PC-3 (cell line): ENCODE measurements around the gene SUSD4. TPM values are rescaled to one million over a fixed set of nuclear protein-coding genes. Genes with fewer than 3 reads are reported as not detected.
A peak's percentile ranks its signal among the peaks of the same experiment; 100 is the strongest.

Experiments used
- ATAC-seq: fragments of 200-7000 bp; cut with Tn5 transposase; 2 replicates; pipeline ENCODE4 v1.9.1; 2020; ENCODE audit warnings: mild to moderate bottlenecking, moderate library complexity
- BruUV-seq: library from RNA; stranded (reverse); fragments of 400-500 nt; replicated peaks from 2 replicates; lab custom pipeline; 2021; lab: Mats Ljungman, UMichigan
- CTCF ChIA-PET: fragments of 300-600 bp; sonication (Branson Sonifier 250); formaldehyde crosslinking; loops from one replicate; lab custom pipeline; 2022; ENCODE audit warnings: antibody characterized with exemption; lab: Charles Lee
- POLR2A ChIA-PET: fragments of 300-600 bp; sonication (Branson Sonifier 250); formaldehyde crosslinking; loops from one replicate; lab custom pipeline; 2022; ENCODE audit warnings: antibody characterized with exemption; ENCODE audit not compliant: unreplicated experiment; lab: Charles Lee
- DNase-seq: peaks from one replicate; pipeline ENCODE4 v3.0.0-alpha.2; 2015
- H2AFZ ChIP-seq: fragments of 300-600 bp; sonication (generic); 2 replicates; pipeline ENCODE4 v1.6.0; 2016; ENCODE audit warnings: antibody characterized with exemption, low read length
- H3F3A ChIP-seq: fragments of 300-600 bp; sonication (generic); one replicate; pipeline ENCODE4 v1.6.0; 2017; ENCODE audit warnings: antibody characterized with exemption, low read length, control low read depth, mild to moderate bottlenecking; ENCODE audit not compliant: unreplicated experiment
- H3K27ac ChIP-seq: fragments of 300-600 bp; sonication (generic); 2 replicates; pipeline ENCODE4 v1.5.1; 2016; ENCODE audit warnings: mild to moderate bottlenecking, low read length
- H3K27me3 ChIP-seq: fragments of 300-600 bp; sonication (generic); 2 replicates; pipeline ENCODE4 v1.6.1; 2016; ENCODE audit warnings: low read length, mixed read lengths
- H3K36me3 ChIP-seq: fragments of 300-600 bp; sonication (generic); 2 replicates; pipeline ENCODE4 v1.6.1; 2016; ENCODE audit warnings: low read depth, mixed run types, low read length, mixed read lengths
- H3K4me1 ChIP-seq: fragments of 300-600 bp; sonication (generic); 2 replicates; pipeline ENCODE4 v1.5.1; 2016; ENCODE audit warnings: low read length; ENCODE audit not compliant: insufficient read depth
- H3K4me2 ChIP-seq: fragments of 300-600 bp; sonication (generic); 2 replicates; pipeline ENCODE4 v1.6.0; 2016; ENCODE audit warnings: low read length
- H3K4me3 ChIP-seq: fragments of 300-600 bp; sonication (generic); 2 replicates; pipeline ENCODE4 v1.5.1; 2016; ENCODE audit warnings: mild to moderate bottlenecking, low read length, mixed read lengths
- H3K79me2 ChIP-seq: fragments of 300-600 bp; sonication (generic); 2 replicates; pipeline ENCODE4 v1.6.1; 2017; ENCODE audit warnings: low read length, mixed read lengths
- H3K9ac ChIP-seq: fragments of 300-600 bp; sonication (generic); 2 replicates; pipeline ENCODE4 v1.6.0; 2016; ENCODE audit warnings: mild to moderate bottlenecking, low read length
- H3K9me2 ChIP-seq: fragments of 300-600 bp; sonication (generic); replicated peaks from 2 replicates; pipeline ENCODE4 v1.6.1; 2016; ENCODE audit warnings: mixed run types, low read length, mixed read lengths
- H3K9me3 ChIP-seq: fragments of 300-600 bp; sonication (generic); 2 replicates; pipeline ENCODE4 v1.6.1; 2016; ENCODE audit warnings: low read length, mixed read lengths
- H4K20me1 ChIP-seq: fragments of 300-600 bp; sonication (generic); 2 replicates; pipeline ENCODE4 v1.6.1; 2016; ENCODE audit warnings: low read length, mixed read lengths
- EZH2 ChIP-seq: fragments of 300-600 bp; sonication (generic); IDR thresholded peaks from one replicate; pipeline ENCODE4 v1.6.1; 2017; ENCODE audit warnings: antibody characterized with exemption, mild to moderate bottlenecking, low read length; ENCODE audit not compliant: unreplicated experiment
- EZH2phosphoT487 ChIP-seq: fragments of 300-600 bp; sonication (generic); IDR thresholded peaks from 2 replicates; pipeline ENCODE4 v1.6.1; 2018; ENCODE audit warnings: mild to moderate bottlenecking, antibody characterized with exemption, low read length, borderline replicate concordance
- intact Hi-C: fragments of 100-400 bp; cut with micrococcal nuclease; formaldehyde crosslinking; loops from 2 replicates; pipeline ENCODE4 v1.9.0; 2023
- total RNA-seq: library from RNA; depleted of rRNA; stranded (reverse); fragments of >200 nt; gene quantifications from 2 replicates; pipeline ENCODE4 v1.2.3, GENCODE V29; 2014
- TF ChIP-seq, protein P1 (sequence below): fragments of 300-600 bp; sonication (generic); conservative IDR thresholded peaks from 2 replicates; pipeline ENCODE4 v1.5.1; 2017; ENCODE audit warnings: antibody characterized with exemption, low read depth, mild to moderate bottlenecking, low read length

SUSD4 gene
- total RNA-seq, 1 experiment from 2014 or later = 5.2 TPM

DNA sequence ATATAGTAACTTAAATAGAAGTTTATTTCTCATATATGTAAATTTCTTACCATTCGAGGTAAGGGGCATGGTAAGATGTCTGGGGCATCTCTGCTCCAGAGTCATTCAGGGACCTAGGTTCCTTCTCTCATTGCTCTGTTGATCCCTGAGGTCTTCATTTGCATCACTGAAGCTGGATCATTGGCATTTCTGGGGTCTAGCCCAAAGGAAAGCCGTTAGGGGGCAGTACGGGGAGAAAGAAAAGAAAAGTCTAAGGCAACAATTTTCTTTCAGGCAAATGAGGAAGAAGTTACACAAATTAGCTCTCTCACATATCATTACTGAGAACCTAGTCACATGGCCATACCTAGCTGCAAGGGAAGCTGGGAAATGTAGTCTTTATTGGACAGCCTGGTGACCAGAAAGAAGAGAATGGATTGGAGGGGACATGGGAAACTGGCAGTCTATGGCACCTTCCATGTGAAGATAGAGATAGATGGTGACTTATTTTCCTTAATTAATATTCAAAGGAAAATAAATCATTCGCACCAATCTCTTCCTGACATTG is 10.2 kb upstream of the SUSD4 start:
- peaks cover 4% of the 10 kb centered on the region; the same call in 1 of the 2 replicates for H3K9me3 ChIP-seq
- CTCF ChIA-PET = no interaction called here
- no peak overlapping the region for H2AFZ ChIP-seq
- H4K20me1 ChIP-seq = no peaks in the 10 kb centered on the region
- H3K4me2 ChIP-seq = no peak overlapping the region
- intact Hi-C loops = no loop called here
- no TSS peak for BruUV-seq
- H3K27ac ChIP-seq = no peak overlapping the region
- H3K4me1 ChIP-seq = no peaks in the 10 kb centered on the region
- no peak for ATAC-seq
- no peaks in the 10 kb centered on the region for H3K36me3 ChIP-seq
- no peak overlapping the region for H3K4me3 ChIP-seq
- DNase-seq = no peak
- no peaks in the 10 kb centered on the region for H3F3A ChIP-seq
- TF ChIP-seq EZH2phosphoT487 (no peak), EZH2 (no peak)
- TF ChIP-seq, protein P1, sequence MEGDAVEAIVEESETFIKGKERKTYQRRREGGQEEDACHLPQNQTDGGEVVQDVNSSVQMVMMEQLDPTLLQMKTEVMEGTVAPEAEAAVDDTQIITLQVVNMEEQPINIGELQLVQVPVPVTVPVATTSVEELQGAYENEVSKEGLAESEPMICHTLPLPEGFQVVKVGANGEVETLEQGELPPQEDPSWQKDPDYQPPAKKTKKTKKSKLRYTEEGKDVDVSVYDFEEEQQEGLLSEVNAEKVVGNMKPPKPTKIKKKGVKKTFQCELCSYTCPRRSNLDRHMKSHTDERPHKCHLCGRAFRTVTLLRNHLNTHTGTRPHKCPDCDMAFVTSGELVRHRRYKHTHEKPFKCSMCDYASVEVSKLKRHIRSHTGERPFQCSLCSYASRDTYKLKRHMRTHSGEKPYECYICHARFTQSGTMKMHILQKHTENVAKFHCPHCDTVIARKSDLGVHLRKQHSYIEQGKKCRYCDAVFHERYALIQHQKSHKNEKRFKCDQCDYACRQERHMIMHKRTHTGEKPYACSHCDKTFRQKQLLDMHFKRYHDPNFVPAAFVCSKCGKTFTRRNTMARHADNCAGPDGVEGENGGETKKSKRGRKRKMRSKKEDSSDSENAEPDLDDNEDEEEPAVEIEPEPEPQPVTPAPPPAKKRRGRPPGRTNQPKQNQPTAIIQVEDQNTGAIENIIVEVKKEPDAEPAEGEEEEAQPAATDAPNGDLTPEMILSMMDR = no peak
- no peak overlapping the region for H3K9ac ChIP-seq
- H3K27me3 ChIP-seq = peaks cover 27% of the 10 kb centered on the region; the same call in 1 of the 2 replicates
- no peaks in the 10 kb centered on the region for H3K79me2 ChIP-seq
- POLR2A ChIA-PET = no interaction called here
- no peaks in the 10 kb centered on the region for H3K9me2 ChIP-seq

DNA sequence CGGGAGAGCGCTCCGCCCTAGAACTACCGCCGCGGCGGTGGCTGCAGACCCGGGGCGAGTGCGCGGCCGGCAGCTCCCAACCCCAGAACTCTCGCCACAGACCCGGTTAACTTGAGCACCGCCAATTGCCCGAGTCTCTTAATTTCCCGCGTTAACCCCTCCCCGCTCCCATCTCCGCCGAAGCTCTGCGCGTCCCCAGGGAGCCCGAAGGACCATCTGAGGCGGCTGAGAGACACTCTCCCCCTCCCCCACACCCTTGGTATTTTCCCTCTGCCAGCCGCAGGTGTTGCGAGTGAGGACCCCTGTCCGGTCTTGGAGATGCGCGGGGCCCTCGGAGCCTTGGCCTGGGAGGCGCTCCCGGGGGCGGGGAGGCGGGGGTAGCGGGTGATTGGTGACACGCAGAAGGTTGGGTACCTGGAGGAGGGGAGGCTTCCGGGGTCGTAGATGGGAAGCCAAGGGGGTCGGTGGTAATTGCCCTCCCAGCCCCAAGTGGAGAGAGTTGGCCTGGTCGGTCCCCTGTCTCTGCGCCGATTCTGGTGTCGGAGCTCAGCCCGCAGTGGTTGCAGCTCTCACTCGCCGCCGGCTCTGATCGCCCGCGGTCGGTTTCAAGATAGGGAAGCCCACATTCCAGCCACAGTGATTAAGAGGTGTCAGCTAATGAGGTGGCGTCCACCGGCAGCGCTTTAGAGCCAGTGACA is 858 bp upstream of the SUSD4 start:
- peak overlapping the region; percentile 53 for H3K4me3 ChIP-seq
- peaks cover 58% of the 10 kb centered on the region for H3K27me3 ChIP-seq
- no peaks in the 10 kb centered on the region for H3F3A ChIP-seq
- peak overlapping the region; percentile 78 for H3K4me2 ChIP-seq
- ChIA-PET CTCF (no interaction called here), POLR2A (no interaction called here)
- ATAC-seq (peak; percentile 14; the same call in 1 of the 2 replicates), DNase-seq (no peak)
- H3K9me3 ChIP-seq = no peaks in the 10 kb centered on the region
- H4K20me1 ChIP-seq = no peaks in the 10 kb centered on the region
- no peaks in the 10 kb centered on the region for H3K79me2 ChIP-seq
- H3K9ac ChIP-seq = no peak overlapping the region
- H3K36me3 ChIP-seq = no peaks in the 10 kb centered on the region
- H3K9me2 ChIP-seq = no peaks in the 10 kb centered on the region
- TF ChIP-seq EZH2phosphoT487 (no peak; the same call in 1 of the 2 replicates), EZH2 (peak; percentile 80)
- TF ChIP-seq, protein P1 = no peak
- no TSS peak for BruUV-seq
- peaks cover 13% of the 10 kb centered on the region for H3K4me1 ChIP-seq
- H2AFZ ChIP-seq = peak overlapping the region; percentile 59; the same call in 1 of the 2 replicates
- no peak overlapping the region for H3K27ac ChIP-seq
- intact Hi-C loops = no loop called here
